C4-2B (cell line): ENCODE measurements around the gene STK16.

Experiments used
- H3K27ac ChIP-seq: fragments of 450-650 bp; 2 replicates; pipeline ENCODE4 v1.5.1; 2017
- CTCF ChIP-seq: fragments of 450-650 bp; conservative IDR thresholded peaks from 2 replicates; pipeline ENCODE4 v1.5.1; 2017; ENCODE audit warnings: mild to moderate bottlenecking
- ZFX ChIP-seq: fragments of 450-650 bp; IDR thresholded peaks from 2 replicates; pipeline ENCODE4 v1.6.1; 2017

Gene STK16

GRCh38 chr2:219205165-219205538, 40.1 kb upstream of the STK16 start:
- no peak overlapping the region for H3K27ac ChIP-seq
- TF ChIP-seq CTCF (no peak), ZFX (no peak)

- H3K27ac ChIP-seq: peak overlapping the region; percentile 77
- TF ChIP-seq ZFX (no peak), CTCF (no peak)
These were observed 39.3 kb upstream of the STK16 start for GRCh38 chr2:219205981-219206327.

GRCh38 chr2:219206328-219207133, 38.7 kb upstream of the STK16 start, which contains the start of gene ZFAND2B:
Gene ZFAND2B, plus strand, starts transcription at chr2:219206782. Its CDS starts 206 bp downstream, at chr2:219206988.
- TF ChIP-seq ZFX: no peak
- no peak for TF ChIP-seq CTCF
- peak within 1 kb of the TSS; percentile 77 for H3K27ac ChIP-seq

GRCh38 chr2:219207134-219207883, 38.0 kb upstream of the STK16 start:
- TF ChIP-seq ZFX: no peak
- no peak for TF ChIP-seq CTCF
- peak overlapping the region; percentile 77 for H3K27ac ChIP-seq

GRCh38 chr2:219207884-219208740, 37.2 kb upstream of the STK16 start:
- TF ChIP-seq CTCF (no peak), ZFX (no peak)
- H3K27ac ChIP-seq: peak overlapping the region; percentile 77

GRCh38 chr2:219209236-219210195, 35.8 kb upstream of the STK16 start:
- no peak for TF ChIP-seq ZFX
- TF ChIP-seq CTCF: no peak
- H3K27ac ChIP-seq: no peak overlapping the region
